IPS DF 4.7 (cell line): ENCODE data around the gene ANGEL2.

Experiments used
- DNase-seq: peaks from one replicate; pipeline ENCODE4 v3.0.0-alpha.2; 2013; ENCODE audit warnings: low spot score; ENCODE audit errors: extremely low read depth

The ANGEL2 gene

DNA sequence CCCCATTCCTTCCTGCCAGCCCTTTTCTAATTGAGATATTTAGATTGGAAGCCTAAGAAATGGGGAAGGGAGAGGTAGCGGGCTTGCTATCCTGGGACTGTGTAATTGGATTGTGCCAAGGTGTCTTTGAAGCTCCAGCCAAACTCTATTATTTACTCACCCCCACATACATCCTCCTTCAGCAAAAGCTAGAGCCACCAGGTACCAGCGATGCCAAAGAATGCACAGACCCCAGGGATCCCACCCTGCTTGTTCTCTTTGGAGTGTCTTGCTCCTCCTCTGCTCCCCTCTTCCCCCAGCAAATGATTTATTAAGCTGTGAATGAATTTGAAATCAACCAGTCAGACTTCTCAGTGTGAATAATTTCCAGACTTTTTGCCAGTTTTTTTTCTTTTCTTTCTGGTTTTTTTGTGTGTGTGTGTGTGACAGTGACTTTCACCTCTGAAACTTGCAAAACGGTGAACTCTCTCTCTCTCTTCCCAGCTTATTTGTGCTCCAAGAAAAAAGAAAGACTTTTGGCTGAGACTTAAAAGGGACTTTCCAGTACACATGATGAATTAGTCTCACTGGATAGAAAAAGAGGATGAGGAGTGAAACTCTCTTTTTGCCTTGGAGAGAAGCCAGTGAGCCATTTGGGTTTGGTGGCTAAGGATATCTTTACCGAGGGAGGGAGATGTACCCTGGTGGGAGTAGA, 63.6 kb downstream of the ANGEL2 start:
- no peak for DNase-seq

DNA sequence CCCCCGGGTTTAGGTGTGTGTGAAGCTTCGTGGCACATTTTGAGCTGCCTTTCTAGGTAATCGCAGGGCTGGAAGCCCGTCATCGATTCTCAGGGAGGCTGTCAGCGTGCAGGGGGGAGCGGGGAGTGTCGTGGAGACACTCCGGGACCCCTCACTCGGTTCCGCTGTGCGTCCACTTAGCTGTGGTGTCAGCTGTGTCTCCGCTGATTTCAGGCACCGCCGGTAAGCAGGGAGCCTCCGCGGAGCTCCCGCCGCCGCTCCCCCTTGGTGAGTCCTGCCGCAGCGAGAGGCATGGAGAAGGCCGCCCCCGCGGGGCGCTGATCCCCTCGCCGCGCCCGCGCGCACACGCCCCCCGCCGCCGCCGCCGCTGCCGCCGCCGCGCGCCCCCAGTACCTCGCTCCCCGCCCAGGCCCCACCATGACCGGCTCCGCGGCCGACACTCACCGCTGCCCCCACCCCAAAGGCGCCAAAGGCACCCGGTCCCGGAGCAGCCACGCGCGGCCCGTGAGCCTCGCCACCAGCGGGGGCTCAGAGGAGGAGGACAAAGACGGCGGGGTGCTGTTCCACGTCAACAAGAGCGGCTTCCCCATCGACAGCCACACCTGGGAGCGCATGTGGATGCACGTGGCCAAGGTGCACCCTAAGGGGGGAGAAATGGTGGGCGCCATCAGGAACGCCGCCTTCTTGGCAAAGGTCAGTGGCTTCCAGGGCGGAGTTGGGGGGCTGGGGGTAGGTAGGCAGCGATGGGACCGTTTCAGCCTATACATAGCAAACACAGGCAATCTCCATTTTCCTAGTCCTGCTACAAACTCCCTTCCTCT, 64.3 kb downstream of the ANGEL2 start:
- DNase-seq, result no peak

DNA sequence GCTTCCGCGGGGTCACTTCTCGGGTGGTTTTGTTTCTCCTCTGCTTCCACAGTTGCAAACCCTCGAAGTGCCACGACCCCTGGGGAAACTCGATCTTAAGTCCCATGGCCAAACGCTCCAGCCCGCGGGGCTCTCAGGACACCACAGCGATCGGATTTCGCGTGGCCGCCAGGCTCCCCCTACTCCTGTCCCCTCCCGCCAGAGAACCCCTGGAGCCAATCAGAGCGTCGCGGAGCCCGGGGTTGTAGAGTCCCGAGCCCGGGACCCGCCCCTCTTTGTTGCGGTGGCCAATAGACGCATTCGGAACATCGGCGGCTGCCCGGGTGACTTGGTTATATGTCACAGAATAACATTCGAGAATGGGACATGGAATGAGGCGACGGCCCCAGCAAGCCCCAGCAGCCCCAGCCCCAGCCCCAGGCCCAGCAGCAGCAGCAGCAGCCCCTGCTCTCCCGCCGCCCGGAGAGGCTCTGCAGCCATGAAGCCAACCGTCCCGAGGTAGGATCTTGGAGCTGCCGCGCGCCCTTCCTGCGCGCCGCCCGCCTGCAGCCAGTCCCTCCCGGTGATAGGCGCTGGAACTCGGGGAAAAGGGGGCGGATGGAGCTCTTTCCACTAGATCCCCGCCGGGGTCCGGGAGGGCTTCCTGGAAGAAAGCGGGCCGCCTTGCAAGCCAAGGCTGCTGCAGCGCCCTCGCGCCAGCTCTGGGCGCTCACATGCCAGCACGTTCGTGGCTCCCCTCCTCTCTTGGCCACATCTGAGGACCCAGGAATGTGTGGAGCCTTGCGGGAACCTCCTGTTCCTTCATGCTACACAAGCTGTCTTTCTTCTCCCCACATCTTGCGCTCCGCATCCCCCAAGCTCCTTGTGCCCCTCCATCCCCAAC, 65.2 kb downstream of the ANGEL2 start, which contains the start of gene VASH2:
Gene VASH2 (plus strand): TSS at position 299 of the 883 bp plus-strand sequence. CDS start 1,002 bp downstream, outside the sequence.
- peak; percentile 51 for DNase-seq

DNA sequence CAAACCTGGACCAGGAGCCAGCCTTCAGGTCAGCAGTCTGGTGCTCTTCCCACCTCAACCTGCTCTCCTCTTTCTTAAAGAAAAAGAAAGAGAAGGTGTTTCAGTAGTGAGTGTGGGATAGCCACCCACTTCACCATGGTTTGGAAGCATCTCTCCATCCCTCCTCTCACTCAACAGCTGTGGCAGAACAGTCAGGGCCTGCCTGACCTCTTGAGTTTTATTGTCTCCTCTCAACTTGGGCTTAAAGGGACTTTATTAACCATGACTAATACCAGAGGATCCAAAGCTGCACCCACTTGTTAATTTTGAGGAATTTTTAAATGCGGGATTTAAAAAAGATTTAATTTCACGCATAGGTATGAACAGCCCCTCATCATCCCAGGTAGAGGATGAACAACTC, 65.9 kb downstream of the ANGEL2 start:
- no peak for DNase-seq

DNA sequence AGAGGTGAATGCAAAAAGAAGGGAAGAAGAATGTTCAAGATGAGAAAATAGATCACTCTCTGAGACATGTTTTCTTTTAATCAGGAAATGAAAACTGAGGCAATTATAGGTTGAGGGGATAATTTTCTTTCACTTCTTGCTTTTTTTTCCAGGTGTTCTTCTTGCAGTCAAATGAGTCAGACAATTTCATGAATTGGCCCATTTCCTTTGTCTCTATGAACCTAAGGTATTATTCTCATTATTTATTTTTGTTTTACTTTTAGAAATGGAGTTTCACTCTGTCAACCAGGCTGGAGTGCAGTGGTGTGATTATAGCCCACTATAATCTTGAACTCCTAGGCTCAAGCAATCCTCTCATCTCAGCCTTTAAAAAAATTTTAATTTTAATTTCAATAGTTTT, 68.8 kb downstream of the ANGEL2 start:
- DNase-seq, result no peak

DNA sequence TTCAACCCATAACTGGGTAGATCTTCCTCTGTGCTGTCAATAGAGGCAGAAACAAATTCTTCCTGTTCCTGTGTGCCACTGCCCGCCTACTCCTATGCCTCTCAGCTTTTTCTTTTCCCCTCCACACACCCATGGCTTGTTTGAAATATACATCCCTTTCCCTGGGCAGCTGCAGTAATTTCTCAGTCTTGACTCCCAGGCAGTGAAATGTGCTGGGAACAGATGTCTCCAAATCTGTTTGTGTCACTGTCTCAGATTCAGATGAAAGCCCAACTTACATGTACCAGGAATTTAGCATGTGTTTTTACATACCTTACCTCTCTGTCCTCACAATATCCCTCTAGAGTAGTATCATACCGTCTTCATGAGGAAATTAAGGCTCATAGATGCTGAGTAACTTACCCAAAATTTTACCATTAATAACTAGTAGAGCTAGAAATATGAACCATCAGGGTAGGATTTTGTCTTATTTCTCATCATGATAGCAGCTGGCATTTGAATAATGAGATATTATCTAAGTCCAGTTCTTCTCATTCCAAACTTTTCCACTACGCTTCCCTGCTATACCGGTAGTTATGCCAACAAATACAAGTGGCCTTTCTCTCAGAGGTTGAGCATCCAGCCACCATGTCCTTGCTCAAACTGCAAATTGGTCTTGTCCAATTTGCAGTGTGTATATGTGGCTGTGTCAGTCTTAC, 70.1 kb downstream of the ANGEL2 start:
- no peak for DNase-seq

DNA sequence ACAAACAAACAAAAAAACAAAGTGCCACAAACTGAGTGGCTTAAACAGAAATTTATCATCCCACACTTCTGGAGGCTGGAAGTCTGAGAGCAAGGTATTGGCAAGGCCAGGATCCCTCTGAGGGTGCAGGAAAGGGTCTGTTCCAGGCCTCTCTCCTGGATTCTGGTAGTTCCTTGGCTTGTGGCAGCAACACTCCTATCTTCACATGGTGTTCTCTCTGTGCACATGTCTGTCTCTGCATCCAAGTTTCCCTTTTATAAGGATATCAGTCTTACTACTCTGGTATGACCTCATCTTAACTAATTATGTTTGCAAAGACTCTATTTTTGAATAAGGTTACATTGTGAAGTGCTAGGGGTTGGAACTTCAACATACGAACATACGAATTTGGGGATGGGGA, 70.6 kb downstream of the ANGEL2 start:
- DNase-seq, result no peak

DNA sequence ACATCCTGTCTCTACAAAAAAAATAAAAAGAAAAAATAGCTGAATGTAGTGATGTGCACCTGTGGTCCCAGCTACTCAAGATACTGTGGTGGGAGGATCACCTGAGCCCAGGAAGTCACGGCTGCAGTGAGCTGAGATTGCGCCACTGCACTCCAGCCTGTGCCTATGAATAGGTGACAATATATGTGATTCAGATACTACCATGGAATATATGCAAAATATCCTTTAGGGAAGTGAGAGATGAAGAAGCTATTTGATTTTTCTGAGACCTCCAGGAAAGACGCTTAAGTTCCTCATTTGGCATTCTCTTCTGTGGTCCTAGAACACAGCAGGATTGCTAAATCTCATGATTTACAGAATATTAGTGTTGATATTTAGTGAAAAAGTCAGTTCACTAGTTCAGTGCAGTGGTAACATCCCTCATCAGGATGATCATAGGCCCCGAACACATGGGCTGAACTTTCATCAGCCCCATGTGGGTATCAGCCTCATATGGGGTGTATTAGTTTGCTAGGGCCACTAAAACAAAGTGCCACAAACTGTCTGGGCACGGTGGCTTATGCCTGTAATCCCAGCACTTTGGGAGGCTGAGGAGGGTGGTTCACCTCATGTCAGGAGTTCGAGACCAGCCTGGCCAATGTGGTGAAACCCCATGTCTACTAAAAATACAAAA, 71.3 kb downstream of the ANGEL2 start:
- DNase-seq, result no peak

DNA sequence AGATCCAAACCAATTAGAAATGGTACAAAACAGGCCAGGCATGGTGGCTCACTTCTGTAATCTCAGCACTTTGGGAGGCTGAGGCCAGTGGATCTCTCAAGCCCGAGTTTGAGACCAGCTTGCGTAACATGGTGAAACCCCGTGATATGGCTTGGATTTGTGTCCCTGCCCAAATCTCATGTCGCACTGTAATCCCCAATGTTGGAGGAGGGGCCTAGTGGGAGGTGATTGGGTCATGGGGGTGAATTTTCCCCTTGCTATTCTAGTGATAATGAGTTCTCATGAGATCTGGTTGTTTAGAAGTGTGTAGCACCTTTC, 72.3 kb downstream of the ANGEL2 start:
- no peak for DNase-seq

DNA sequence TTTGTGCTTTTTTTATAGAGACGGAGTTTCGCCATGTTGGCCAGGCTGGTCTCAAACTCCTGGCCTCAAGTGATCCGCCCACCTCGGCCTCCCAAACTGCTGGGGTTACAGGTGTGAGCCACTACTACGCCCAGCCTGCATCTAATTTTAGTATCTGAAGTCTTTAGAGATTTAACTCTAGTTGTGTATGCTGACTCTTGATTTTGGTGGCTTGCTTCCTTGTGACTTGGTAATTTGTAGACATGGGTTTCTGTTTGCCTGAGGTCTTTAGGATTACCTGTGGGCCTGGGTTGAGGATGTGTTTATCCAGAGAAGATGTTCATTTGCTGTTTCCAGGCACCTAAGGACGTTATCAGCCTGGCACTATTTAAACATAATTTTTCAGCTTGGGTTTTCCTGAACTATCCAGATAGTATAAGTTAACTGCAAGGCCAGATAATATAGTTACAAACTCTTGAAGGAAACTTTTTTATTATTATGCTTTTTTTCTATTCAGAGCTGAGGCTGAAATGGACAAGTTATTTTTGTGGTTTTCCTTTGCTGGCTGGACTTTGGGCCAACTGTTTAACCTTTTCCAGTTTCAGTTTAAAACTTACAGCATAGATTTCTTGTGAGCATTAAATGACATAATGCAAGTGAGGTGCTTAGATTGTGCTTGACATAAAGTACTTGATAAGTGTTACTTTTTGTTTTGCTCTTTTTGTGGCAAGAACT, 72.8 kb downstream of the ANGEL2 start:
- DNase-seq, result no peak
